ENCODE measurements around the gene HOXB6. TPM values are rescaled to one million over a fixed set of nuclear protein-coding genes. Genes with fewer than 3 reads are reported as not detected.

Gene HOXB6
- total RNA-seq, 1 donor from 2014 or later, result not detected

GRCh38 chr17:48555258-48556228, 49.2 kb downstream of the HOXB6 start:
- Mint-ChIP-seq H3K9me3 (ENCODE audit: unreplicated experiment) (no peaks in the 10 kb centered on the region), H3K36me3 (ENCODE audit: unreplicated experiment) (no peaks in the 10 kb centered on the region), H3K27me3 (ENCODE audit: unreplicated experiment) (peaks cover 91% of the 10 kb centered on the region), H3K27ac (ENCODE audit: unreplicated experiment) (no peak overlapping the region), H3K4me1 (ENCODE audit: unreplicated experiment) (peaks cover 3% of the 10 kb centered on the region), H3K4me3 (ENCODE audit: unreplicated experiment) (no peak overlapping the region)
- DNase-seq (ENCODE audit: extremely low spot score, unreplicated experiment), result no peak
- TF ChIP-seq, protein P1, sequence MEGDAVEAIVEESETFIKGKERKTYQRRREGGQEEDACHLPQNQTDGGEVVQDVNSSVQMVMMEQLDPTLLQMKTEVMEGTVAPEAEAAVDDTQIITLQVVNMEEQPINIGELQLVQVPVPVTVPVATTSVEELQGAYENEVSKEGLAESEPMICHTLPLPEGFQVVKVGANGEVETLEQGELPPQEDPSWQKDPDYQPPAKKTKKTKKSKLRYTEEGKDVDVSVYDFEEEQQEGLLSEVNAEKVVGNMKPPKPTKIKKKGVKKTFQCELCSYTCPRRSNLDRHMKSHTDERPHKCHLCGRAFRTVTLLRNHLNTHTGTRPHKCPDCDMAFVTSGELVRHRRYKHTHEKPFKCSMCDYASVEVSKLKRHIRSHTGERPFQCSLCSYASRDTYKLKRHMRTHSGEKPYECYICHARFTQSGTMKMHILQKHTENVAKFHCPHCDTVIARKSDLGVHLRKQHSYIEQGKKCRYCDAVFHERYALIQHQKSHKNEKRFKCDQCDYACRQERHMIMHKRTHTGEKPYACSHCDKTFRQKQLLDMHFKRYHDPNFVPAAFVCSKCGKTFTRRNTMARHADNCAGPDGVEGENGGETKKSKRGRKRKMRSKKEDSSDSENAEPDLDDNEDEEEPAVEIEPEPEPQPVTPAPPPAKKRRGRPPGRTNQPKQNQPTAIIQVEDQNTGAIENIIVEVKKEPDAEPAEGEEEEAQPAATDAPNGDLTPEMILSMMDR (IDR thresholded peaks at IDR 0.05), result no peak

DNA sequence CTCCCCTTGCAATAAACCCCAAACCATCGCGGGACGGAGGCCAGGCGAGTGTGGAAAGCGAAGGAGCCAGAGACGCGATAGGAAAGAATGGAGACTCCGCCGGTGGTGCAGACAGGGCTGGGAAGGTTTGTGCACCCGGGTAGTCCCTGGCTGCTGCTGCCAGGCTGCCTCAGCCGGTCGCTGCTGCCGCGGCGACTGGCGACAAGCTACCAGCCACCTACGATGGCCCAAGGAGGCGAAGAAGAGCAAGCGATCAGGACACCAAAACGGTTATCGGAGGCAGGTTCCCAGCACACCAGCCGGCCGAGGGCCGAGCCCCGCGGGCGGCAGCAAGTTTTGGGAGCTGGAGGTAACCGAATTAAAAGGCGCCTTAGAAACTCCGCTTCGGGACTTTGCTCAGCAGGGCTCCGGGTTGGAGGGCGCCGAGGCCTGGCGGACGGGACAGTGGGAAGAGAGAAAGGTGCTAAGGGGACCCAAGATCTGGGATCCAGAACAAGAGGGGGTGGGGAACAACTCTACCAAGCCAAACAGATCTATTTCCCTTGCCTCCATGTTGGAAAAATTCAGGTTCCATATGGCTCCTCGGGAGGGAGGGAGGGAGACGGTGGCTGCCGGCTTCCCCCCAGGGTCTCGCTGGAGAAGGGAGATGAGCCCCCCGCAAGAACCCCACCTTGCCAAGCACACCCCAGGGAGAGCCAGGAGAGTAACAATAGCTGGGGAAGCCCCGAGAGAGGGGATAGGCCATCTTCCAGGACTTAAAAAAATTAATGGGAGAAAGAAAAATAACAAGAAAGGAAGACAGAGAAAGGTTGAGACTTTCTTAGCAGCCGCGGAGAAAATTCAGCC, 50.2 kb downstream of the HOXB6 start:
- H3K9me3 Mint-ChIP-seq (ENCODE audit: unreplicated experiment), result no peaks in the 10 kb centered on the region

GRCh38 chr17:48553826-48554225, 51.0 kb downstream of the HOXB6 start:
- Mint-ChIP-seq H3K27ac (ENCODE audit: unreplicated experiment) (no peak overlapping the region), H3K4me1 (ENCODE audit: unreplicated experiment) (peaks cover 3% of the 10 kb centered on the region), H3K27me3 (ENCODE audit: unreplicated experiment) (peaks cover 86% of the 10 kb centered on the region), H3K36me3 (ENCODE audit: unreplicated experiment) (no peaks in the 10 kb centered on the region), H3K9me3 (ENCODE audit: unreplicated experiment) (no peaks in the 10 kb centered on the region), H3K4me3 (ENCODE audit: unreplicated experiment) (no peak overlapping the region)
- TF ChIP-seq, protein P1 (IDR thresholded peaks at IDR 0.05), result no peak
- DNase-seq (ENCODE audit: extremely low spot score, unreplicated experiment), result no peak

More for the DNA sequence above, 50.2 kb downstream of the HOXB6 start:
- no peak overlapping the region for H3K4me3 Mint-ChIP-seq (ENCODE audit: unreplicated experiment)
- no peaks in the 10 kb centered on the region for H3K36me3 Mint-ChIP-seq (ENCODE audit: unreplicated experiment)
- peaks cover 3% of the 10 kb centered on the region for H3K4me1 Mint-ChIP-seq (ENCODE audit: unreplicated experiment)
- no peak for DNase-seq (ENCODE audit: extremely low spot score, unreplicated experiment)
- H3K27ac Mint-ChIP-seq (ENCODE audit: unreplicated experiment), result no peak overlapping the region
- peaks cover 89% of the 10 kb centered on the region for H3K27me3 Mint-ChIP-seq (ENCODE audit: unreplicated experiment)
- TF ChIP-seq, protein P1 (IDR thresholded peaks at IDR 0.05), result no peak

DNA sequence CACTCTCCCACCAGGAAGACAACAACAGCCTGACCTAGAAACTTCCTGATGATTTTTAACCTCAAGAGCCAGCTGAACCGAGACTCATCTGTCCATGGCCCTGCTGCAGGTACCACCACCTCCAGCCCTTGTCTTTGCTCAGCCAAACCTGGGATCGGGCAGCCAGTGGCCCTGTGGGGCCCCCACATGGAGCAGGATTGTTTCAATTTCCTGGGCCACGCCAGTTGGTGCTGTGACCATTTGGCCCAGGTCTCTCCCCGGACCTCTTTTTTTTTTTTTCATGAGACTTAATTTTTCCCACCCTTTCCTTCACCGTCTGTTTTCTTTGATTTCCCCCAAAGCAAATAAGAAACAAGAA, 51.6 kb downstream of the HOXB6 start:
- Mint-ChIP-seq H3K36me3 (ENCODE audit: unreplicated experiment) (no peaks in the 10 kb centered on the region), H3K27me3 (ENCODE audit: unreplicated experiment) (peaks cover 85% of the 10 kb centered on the region), H3K4me3 (ENCODE audit: unreplicated experiment) (no peak overlapping the region), H3K4me1 (ENCODE audit: unreplicated experiment) (peaks cover 3% of the 10 kb centered on the region), H3K27ac (ENCODE audit: unreplicated experiment) (no peak overlapping the region), H3K9me3 (ENCODE audit: unreplicated experiment) (no peaks in the 10 kb centered on the region)
- DNase-seq (ENCODE audit: extremely low spot score, unreplicated experiment), result no peak
- TF ChIP-seq, protein P1 (IDR thresholded peaks at IDR 0.05), result no peak
